Ascending aorta (tissue), 2 donors: ENCODE data around the gene HDGFL2. TPM values are rescaled to one million over a fixed set of nuclear protein-coding genes. Genes with fewer than 3 reads are reported as not detected.
A peak's percentile ranks its signal among the peaks of the same experiment; 100 is the strongest.

Source experiments
- DNase-seq, 2 donors: peaks; one replicate each; pipeline ENCODE4 v3.0.0-alpha.2; 2019; ENCODE audit warnings: low spot score in 2 of 2
- H3K27ac ChIP-seq, 2 donors: fragments of 200-600 bp; sonication (generic); one replicate each; pipeline ENCODE4 v1.5.1; 2016 to 2017; ENCODE audit warnings: mild to moderate bottlenecking in 1 of 2
- H3K27me3 ChIP-seq: fragments of 200-600 bp; sonication (generic); one replicate; pipeline ENCODE4 v1.5.1; 2017
- H3K36me3 ChIP-seq, 2 donors: fragments of 200-600 bp; sonication (generic); one replicate each; pipeline ENCODE4 v1.5.1; 2016
- H3K4me1 ChIP-seq, 2 donors: fragments of 200-600 bp; sonication (generic); one replicate each; pipeline ENCODE4 v1.5.1; 2016 to 2017; ENCODE audit warnings: mild to moderate bottlenecking in 1 of 2
- H3K4me3 ChIP-seq, 2 donors: fragments of 200-600 bp; sonication (generic); one replicate each; pipeline ENCODE4 v1.5.1; 2016 to 2017; ENCODE audit warnings: mild to moderate bottlenecking in 1 of 2
- H3K9me3 ChIP-seq, 2 donors: fragments of 200-600 bp; sonication (generic); one replicate each; pipeline ENCODE4 v1.5.1; 2016
- intact Hi-C: fragments of 100-400 bp; cut with DNase I; formaldehyde crosslinking; loops from one replicate; pipeline ENCODE4 v1.15.1; 2023
- total RNA-seq: library from RNA; depleted of rRNA; stranded (reverse); fragments of >200 nt; gene quantifications from one replicate; pipeline ENCODE4 v1.1.0, GENCODE V29; 2016
- TF ChIP-seq, protein P1 (sequence below), 3 experiments: fragments of 200-600 bp in 2 of 3; fragments of 450-650 bp in 1 of 3; sonication (generic) in 2 of 3; IDR thresholded peaks; one replicate each; pipeline ENCODE4 v1.5.1; 2016 to 2019; ENCODE audit warnings: antibody characterized with exemption in 3 of 3, mild to moderate bottlenecking in 1 of 3, moderate library complexity in 1 of 3

HDGFL2 gene
- total RNA-seq, 1 donor from 2014 or later: 15.4 TPM

DNA sequence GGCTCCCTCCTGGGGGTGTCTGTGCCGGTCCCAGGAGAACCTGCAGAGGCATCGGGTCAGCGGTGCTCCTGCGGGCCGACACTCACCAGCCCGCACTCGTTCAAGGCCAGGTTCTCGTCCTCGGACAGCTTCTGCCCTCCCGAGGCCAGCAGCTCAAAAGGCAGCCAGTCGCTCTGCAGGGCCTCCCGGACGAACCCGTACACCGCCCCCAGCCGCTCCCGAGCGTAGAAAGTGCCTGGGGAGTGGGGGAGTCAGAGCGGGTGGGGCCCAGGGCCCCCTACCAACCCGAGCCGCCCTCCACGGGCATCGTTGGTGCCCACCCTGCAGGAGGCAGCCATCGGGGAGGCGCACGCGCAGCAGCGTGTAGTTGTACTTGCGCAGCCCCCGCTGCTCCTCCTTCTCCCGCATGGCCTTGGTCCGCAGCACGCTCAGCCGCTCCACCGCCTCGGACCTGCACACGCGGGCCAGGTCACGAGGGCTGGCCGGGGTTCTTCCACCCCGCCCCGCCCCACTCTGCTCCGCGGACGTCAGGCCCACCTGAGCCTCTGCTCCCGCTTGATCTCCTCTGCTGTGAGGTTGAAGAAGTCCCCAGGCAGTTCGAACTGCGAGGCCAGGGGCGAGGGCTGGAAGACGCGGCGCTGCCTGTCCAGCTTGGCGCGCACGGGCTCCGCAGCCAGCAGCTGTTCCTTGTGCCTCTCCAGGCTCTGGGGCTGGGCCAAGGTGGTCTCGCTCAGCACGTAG, 26.0 kb upstream of the HDGFL2 start:
- intact Hi-C loops: no loop called here
- H3K4me3 ChIP-seq: no peak overlapping the region
- H3K9me3 ChIP-seq: no peaks in the 10 kb centered on the region
- H3K36me3 ChIP-seq: peaks cover 59 to 67% of the 10 kb centered on the region in 2 donors
- DNase-seq: no peak
- no peak overlapping the region for H3K27ac ChIP-seq
- no peaks in the 10 kb centered on the region for H3K27me3 ChIP-seq
- TF ChIP-seq, protein P1, sequence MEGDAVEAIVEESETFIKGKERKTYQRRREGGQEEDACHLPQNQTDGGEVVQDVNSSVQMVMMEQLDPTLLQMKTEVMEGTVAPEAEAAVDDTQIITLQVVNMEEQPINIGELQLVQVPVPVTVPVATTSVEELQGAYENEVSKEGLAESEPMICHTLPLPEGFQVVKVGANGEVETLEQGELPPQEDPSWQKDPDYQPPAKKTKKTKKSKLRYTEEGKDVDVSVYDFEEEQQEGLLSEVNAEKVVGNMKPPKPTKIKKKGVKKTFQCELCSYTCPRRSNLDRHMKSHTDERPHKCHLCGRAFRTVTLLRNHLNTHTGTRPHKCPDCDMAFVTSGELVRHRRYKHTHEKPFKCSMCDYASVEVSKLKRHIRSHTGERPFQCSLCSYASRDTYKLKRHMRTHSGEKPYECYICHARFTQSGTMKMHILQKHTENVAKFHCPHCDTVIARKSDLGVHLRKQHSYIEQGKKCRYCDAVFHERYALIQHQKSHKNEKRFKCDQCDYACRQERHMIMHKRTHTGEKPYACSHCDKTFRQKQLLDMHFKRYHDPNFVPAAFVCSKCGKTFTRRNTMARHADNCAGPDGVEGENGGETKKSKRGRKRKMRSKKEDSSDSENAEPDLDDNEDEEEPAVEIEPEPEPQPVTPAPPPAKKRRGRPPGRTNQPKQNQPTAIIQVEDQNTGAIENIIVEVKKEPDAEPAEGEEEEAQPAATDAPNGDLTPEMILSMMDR (IDR thresholded peaks at IDR 0.05): no peak
- peaks cover 0 to 12% of the 10 kb centered on the region in 2 donors for H3K4me1 ChIP-seq

DNA sequence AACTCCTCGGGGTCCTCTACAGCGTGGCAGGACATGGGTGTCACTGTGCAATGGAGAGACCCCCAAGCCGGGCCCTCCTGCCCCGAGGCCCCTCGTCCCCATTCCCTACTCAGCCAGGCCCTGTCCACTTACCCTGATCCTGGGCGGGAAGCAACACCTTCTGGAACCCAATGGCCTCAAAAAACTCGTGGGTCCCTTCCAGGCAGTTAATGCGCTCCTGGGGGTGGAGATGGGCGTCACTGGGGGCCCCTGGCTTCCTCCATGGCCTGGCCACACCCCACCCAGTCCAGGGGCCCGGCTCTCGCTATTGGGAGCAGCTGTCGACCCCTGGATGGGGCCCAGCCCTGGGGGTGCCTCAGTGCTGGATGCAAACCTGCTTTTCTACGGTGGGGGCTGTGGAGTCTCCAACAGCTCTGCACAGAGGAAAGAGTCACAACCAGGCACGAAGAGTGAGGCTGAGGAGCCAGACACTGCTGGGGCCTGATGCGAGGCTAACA, 25.3 kb upstream of the HDGFL2 start:
- no peaks in the 10 kb centered on the region for H3K9me3 ChIP-seq
- DNase-seq: no peak
- no peak overlapping the region for H3K4me3 ChIP-seq
- no peak overlapping the region for H3K27ac ChIP-seq
- H3K27me3 ChIP-seq: no peaks in the 10 kb centered on the region
- H3K4me1 ChIP-seq: peaks cover 0 to 12% of the 10 kb centered on the region in 2 donors
- peaks cover 65 to 73% of the 10 kb centered on the region in 2 donors for H3K36me3 ChIP-seq
- intact Hi-C loops: no loop called here
- TF ChIP-seq, protein P1 (IDR thresholded peaks at IDR 0.05): no peak

DNA sequence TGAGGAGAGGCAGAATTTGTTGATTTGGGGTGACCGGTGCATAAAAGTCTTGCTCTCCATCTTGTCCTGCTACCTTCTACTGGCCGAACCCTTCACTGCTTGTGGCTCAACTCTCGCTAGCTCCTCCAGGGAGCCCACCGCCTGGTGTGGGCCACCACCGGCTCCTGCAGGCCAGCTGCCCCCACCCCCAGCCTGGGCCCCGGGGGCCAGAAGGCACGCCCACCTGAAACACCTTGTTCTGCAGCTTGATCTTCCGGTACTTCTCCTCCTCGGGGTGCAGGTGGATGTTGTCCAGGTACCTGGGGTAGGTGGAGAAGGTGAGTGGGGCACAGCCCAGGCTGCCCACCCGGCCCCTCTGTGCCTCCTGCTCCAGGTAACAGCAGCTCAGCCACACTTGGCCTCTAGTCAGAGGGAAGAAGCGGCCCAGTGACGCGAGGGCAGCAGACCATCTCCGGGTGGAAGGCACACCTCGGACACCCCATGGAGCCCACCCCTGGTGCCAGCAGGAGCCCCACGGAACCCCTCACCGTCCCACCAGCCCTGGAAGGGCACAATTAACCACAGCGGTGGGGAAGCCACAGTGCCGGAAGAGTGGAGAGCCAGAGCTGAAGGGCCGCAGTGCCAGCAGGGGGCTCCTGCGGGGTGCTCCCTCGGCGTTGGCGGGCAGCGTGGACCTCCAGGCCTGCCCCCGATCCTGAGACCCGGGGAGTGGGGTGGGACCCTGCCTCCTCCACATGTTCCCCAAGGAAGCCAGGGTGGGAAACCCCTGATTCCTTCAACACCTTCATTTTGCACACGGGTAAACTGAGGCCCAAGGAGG, 24.6 kb upstream of the HDGFL2 start:
- peaks cover 0 to 12% of the 10 kb centered on the region in 2 donors for H3K4me1 ChIP-seq
- H3K27ac ChIP-seq: no peak overlapping the region
- TF ChIP-seq, protein P1 (IDR thresholded peaks at IDR 0.05): no peak
- peaks cover 73 to 81% of the 10 kb centered on the region in 2 donors for H3K36me3 ChIP-seq
- DNase-seq: no peak
- no peaks in the 10 kb centered on the region for H3K9me3 ChIP-seq
- intact Hi-C loops: no loop called here
- H3K4me3 ChIP-seq: no peak overlapping the region
- no peaks in the 10 kb centered on the region for H3K27me3 ChIP-seq

DNA sequence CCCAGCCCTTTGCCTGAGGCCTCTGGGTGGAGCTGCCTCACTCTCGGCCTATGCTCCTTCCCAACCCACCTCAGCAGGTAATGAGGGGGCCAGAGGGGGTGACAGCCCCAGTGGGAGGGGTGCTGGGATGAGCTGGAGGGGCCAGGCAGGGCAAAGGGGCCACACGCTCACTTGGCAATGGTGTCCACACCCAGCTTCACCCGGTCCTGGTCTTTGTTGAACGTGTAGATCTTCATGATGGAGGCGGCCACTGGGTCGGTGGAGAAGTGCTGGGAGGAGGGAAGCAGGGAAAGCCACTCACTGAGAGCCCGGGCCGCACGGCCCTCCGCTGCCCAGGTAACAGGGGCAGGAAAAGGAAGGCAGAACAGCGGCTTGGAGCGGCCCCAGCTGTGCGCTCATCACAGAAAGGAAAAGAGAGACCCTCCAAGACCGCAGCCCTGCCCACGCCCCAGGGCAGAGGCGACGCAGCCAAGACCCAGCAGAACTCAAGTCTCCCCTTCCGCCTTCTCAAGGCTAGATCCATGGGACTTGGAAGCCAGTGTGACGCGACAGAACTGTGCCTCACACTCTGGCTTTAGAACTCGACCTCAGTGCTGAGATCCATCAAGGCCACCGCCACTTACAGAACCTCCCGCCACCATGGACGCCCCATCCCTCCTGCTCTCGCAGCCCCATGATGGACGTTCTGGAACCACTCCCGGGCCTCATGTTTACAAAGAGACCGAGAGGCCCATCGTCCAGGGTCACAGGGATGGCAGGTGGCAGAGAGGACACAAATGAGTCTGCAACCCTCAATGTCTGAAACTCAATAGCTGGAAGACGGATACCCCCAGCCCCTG, 23.7 kb upstream of the HDGFL2 start:
- intact Hi-C loops: no loop called here
- H3K4me3 ChIP-seq: no peak overlapping the region
- TF ChIP-seq, protein P1 (IDR thresholded peaks at IDR 0.05): no peak
- H3K27ac ChIP-seq: peak overlapping the region; percentile 55 to 59
- no peaks in the 10 kb centered on the region for H3K9me3 ChIP-seq
- H3K36me3 ChIP-seq: peaks cover 82 to 90% of the 10 kb centered on the region in 2 donors
- no peaks in the 10 kb centered on the region for H3K27me3 ChIP-seq
- peaks cover 0 to 12% of the 10 kb centered on the region in 2 donors for H3K4me1 ChIP-seq
- DNase-seq: no peak

DNA sequence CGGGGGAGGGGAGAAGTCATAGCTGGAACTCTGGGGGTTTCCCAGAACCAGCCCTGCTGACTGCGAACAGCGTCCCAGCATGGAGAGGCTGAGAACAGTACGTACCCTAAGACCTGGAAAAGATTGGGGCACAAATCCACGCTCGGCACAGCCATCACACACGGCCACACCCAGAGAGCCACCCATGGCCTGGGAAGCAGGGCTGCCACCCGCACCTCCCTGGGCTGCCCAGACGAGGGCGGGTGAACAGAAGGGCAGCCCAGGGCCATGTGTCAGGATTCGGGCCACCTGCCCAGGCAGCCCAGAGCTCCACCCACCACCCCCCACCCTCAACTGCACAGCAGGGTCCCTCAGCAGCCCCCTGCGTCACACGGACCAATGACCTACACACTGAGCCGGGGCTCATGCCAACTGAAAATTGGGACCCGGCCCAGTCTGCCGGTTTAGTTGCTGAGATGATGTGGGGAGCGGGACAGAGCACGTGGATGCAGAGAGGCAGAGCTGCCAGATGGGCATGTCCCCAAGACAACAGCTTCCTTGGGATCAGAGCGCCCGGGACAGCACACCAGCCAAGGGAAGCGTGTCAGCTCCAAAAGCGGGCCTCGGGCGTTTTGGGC, 23.0 kb upstream of the HDGFL2 start:
- intact Hi-C loops: no loop called here
- TF ChIP-seq, protein P1 (IDR thresholded peaks at IDR 0.05): peak in 1 of 3 experiments; percentile 15
- Histone ChIP-seq H3K4me3 (no peak overlapping the region), H3K36me3 (peaks cover 87 to 97% of the 10 kb centered on the region in 2 donors), H3K9me3 (no peaks in the 10 kb centered on the region), H3K27ac (peak overlapping the region; percentile 55 to 59), H3K27me3 (no peaks in the 10 kb centered on the region), H3K4me1 (peaks cover 0 to 12% of the 10 kb centered on the region in 2 donors)
- DNase-seq: peak; percentile 55 to 77
